ENCODE results near the gene SGK2. TPM values are rescaled to one million over a fixed set of nuclear protein-coding genes. Genes with fewer than 3 reads are reported as not detected.

Gene SGK2
- total and polyA plus RNA-seq, 2 of the 13 experiments (the other 11 are each of a cell fraction or from before 2014, with no cell fraction given): 6.2 to 29.4 TPM

DNA sequence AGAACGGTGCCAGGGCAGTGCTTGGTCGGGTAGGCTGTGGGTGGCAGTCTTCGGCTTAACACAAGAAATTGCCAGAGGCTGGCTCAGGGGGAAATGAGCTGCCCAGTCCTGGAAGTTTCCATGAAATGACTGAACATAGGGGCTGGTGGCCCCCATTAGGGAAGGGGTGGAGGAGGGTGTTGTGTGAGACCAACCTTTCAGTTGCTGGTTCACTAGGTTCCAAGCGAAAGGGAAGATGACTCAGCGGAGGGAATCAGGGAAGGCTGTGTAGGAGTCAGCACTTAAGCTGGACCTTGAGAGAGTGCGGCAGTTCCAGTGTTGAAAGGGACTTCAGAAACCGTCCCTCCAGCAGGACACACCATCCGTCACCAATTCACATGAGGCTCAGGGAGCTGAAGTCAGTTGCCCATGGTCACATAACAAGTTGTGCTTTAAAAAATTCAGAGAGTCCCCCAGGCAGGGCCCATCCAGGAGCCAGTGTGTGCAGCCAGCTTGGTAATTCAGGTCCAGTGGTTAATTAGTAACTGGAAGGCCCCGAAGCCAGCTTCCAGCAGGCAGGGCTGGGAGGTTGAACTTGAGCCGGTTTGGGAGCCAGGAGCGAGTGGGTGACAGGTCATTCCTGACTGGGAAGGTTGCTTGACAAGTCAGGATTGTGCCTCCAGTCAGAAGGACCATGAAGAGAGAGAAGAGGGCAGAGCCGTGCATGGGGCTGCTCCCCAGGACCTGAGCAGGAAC is at the start of gene SGK2 (continued):
- TF ChIP-seq ZNF33A (CRISPR knock-in tag; IDR thresholded peaks at IDR 0.05; ENCODE audit: borderline replicate concordance): no peak
- 0 out of 2 replicates have a peak, but pooled peaks have one; percentile 34 for TF ChIP-seq ZNF235 (CRISPR knock-in tag; IDR thresholded peaks at IDR 0.05; ENCODE audit: borderline replicate concordance)
- TF ChIP-seq YEATS4 (CRISPR knock-in tag; IDR thresholded peaks at IDR 0.05; ENCODE audit: borderline replicate concordance): peak; percentile 73
- no peak for TF ChIP-seq ZNF761 (CRISPR knock-in tag; conservative IDR thresholded peaks at IDR 0.05)
- TF ChIP-seq MAF1 (CRISPR knock-in tag; IDR thresholded peaks at IDR 0.05; ENCODE audit: borderline replicate concordance): no peak; the same call in 1 of the 2 replicates
- TF ChIP-seq IKZF4 (CRISPR knock-in tag; IDR thresholded peaks at IDR 0.05; ENCODE audit: borderline replicate concordance, low read depth, not compliant biosample characterization): no peak
- TF ChIP-seq, protein P1, sequence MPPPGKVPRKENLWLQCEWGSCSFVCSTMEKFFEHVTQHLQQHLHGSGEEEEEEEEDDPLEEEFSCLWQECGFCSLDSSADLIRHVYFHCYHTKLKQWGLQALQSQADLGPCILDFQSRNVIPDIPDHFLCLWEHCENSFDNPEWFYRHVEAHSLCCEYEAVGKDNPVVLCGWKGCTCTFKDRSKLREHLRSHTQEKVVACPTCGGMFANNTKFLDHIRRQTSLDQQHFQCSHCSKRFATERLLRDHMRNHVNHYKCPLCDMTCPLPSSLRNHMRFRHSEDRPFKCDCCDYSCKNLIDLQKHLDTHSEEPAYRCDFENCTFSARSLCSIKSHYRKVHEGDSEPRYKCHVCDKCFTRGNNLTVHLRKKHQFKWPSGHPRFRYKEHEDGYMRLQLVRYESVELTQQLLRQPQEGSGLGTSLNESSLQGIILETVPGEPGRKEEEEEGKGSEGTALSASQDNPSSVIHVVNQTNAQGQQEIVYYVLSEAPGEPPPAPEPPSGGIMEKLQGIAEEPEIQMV (CRISPR knock-in tag; IDR thresholded peaks at IDR 0.05; ENCODE audit: low read depth): peak; percentile 29
- TF ChIP-seq SRSF4 (IDR thresholded peaks at IDR 0.05; ENCODE audit: low read depth, low read length, poor library complexity, severe bottlenecking): no peak
- peak; percentile 80 for TF ChIP-seq ARID3A (IDR thresholded peaks at IDR 0.05; ENCODE audit: low read depth, low read length)
- TF ChIP-seq YY1 (IDR thresholded peaks at IDR 0.05; ENCODE audit: insufficient read depth, insufficient replicate concordance, low read depth, low read length): no peak
- no peak for TF ChIP-seq XBP1 (CRISPR knock-in tag; IDR thresholded peaks at IDR 0.05)
- no peak; the same call in 1 of the 2 replicates for TF ChIP-seq ZNF296 (CRISPR knock-in tag; conservative IDR thresholded peaks at IDR 0.05)
- no peak for TF ChIP-seq ZBTB25 (CRISPR knock-in tag; IDR thresholded peaks at IDR 0.05)
- no peak for TF ChIP-seq NONO (IDR thresholded peaks at IDR 0.05)
- TF ChIP-seq NONO (CRISPR knock-in tag; conservative IDR thresholded peaks at IDR 0.05): peak; percentile 14; the same call in 1 of the 2 replicates
- TF ChIP-seq AHR (CRISPR knock-in tag; IDR thresholded peaks at IDR 0.05): peak; percentile 86
- peak; percentile 30; the same call in 1 of the 2 replicates for TF ChIP-seq ZNF24 (IDR thresholded peaks at IDR 0.05)
- TF ChIP-seq FOXK2 (IDR thresholded peaks at IDR 0.05): no peak
- peak; percentile 67; the same call in 1 of the 2 replicates for TF ChIP-seq ZNF230 (CRISPR knock-in tag; IDR thresholded peaks at IDR 0.05)
- no peak; the same call in 1 of the 2 replicates for TF ChIP-seq NR0B2 (CRISPR knock-in tag; IDR thresholded peaks at IDR 0.05)
- TF ChIP-seq DMAP1 (CRISPR knock-in tag; IDR thresholded peaks at IDR 0.05): peak; percentile 87; the same call in 1 of the 2 replicates
- TF ChIP-seq ZXDC (CRISPR knock-in tag; IDR thresholded peaks at IDR 0.05): peak; percentile 96

Measured in HepG2 (cell line).